Esophagus squamous epithelium (tissue), 4 donors: ENCODE measurements around the gene MCU.

Experiments used
- POLR2A ChIP-seq, 4 donors: fragments of 450-650 bp; IDR thresholded peaks; one replicate each; pipeline ENCODE4 v1.6.1; 2017; ENCODE audit warnings: antibody characterized with exemption in 4 of 4, mild to moderate bottlenecking in 4 of 4, moderate library complexity in 3 of 4
- TF ChIP-seq, protein P1 (sequence below), 6 experiments: fragments of 450-650 bp in 4 of 6; fragments of 200-600 bp in 2 of 6; sonication (generic) in 2 of 6; IDR thresholded peaks; one replicate each; pipeline ENCODE4 v1.5.1; 2016 to 2019; ENCODE audit warnings: antibody characterized with exemption in 6 of 6, mild to moderate bottlenecking in 4 of 6, moderate library complexity in 4 of 6

DNA sequence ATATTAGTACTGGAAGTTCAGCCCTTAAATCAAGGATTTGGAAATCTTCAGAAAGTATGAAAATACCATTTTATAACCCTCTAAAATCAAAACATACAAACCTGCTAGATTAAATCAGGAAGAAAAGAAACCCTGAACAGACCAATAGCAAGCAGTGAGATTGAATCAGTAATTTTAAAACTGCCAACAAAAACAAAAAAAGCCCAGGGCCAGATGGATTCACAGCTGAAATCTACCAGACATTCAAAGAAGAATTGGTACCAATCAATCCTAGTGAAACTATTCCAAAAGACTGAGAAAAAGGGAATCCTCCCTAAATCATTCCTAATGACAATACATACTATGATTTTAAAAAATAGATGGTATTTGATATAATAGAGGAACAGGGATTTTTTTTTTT lies 70.1 kb downstream of the MCU start:
- TF ChIP-seq, protein P1, sequence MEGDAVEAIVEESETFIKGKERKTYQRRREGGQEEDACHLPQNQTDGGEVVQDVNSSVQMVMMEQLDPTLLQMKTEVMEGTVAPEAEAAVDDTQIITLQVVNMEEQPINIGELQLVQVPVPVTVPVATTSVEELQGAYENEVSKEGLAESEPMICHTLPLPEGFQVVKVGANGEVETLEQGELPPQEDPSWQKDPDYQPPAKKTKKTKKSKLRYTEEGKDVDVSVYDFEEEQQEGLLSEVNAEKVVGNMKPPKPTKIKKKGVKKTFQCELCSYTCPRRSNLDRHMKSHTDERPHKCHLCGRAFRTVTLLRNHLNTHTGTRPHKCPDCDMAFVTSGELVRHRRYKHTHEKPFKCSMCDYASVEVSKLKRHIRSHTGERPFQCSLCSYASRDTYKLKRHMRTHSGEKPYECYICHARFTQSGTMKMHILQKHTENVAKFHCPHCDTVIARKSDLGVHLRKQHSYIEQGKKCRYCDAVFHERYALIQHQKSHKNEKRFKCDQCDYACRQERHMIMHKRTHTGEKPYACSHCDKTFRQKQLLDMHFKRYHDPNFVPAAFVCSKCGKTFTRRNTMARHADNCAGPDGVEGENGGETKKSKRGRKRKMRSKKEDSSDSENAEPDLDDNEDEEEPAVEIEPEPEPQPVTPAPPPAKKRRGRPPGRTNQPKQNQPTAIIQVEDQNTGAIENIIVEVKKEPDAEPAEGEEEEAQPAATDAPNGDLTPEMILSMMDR (IDR thresholded peaks at IDR 0.05): no peak
- TF ChIP-seq POLR2A (IDR thresholded peaks at IDR 0.05): no peak
